Panc1 (cell line): ENCODE measurements around the gene PRF1. TPM values are rescaled to one million over a fixed set of nuclear protein-coding genes. Genes with fewer than 3 reads are reported as not detected.
"Not testable (repeated sequence)": the region's sequence is repeated elsewhere in the genome, so short reads cannot be mapped to it uniquely, and the experiment has no call there.

Source experiments
- ATAC-seq: fragments of 200-7000 bp; cut with Tn5 transposase; 2 replicates; pipeline ENCODE4 v1.9.1; 2020; ENCODE audit warnings: mild to moderate bottlenecking, moderate library complexity
- BruUV-seq: library from RNA; stranded (reverse); fragments of 400-500 nt; replicated peaks from 2 replicates; lab custom pipeline; 2021; lab: Mats Ljungman, UMichigan
- CTCF ChIA-PET: fragments of 300-600 bp; sonication (Branson Sonifier 250); formaldehyde crosslinking; loops from one replicate; lab custom pipeline; 2022; ENCODE audit warnings: antibody characterized with exemption; lab: Charles Lee
- POLR2A ChIA-PET: fragments of 300-600 bp; sonication (Branson Sonifier 250); formaldehyde crosslinking; loops from one replicate; lab custom pipeline; 2022; ENCODE audit warnings: antibody characterized with exemption; lab: Charles Lee
- DNase-seq: peaks from one replicate; pipeline ENCODE4 v3.0.0-alpha.2; 2010; ENCODE audit warnings: low read depth, low spot score
- H3K27ac ChIP-seq: 2 replicates; pipeline ENCODE4 v1.5.1; 2011; ENCODE audit warnings: mild to moderate bottlenecking, low read length, inconsistent platforms
- H3K27me3 ChIP-seq: fragments of 200-500 bp; sonication (Bioruptor generic); 2 replicates; pipeline ENCODE4 v1.6.0; 2014; ENCODE audit warnings: low read length, inconsistent platforms; ENCODE audit not compliant: control insufficient read depth, insufficient read depth
- H3K36me3 ChIP-seq: fragments of 200-500 bp; sonication (Bioruptor generic); 2 replicates; pipeline ENCODE4 v1.5.1; 2014; ENCODE audit warnings: inconsistent platforms, mild to moderate bottlenecking, low read length, moderate library complexity; ENCODE audit not compliant: control insufficient read depth, insufficient read depth
- H3K4me1 ChIP-seq: 2 replicates; pipeline ENCODE4 v1.5.1; 2011; ENCODE audit warnings: inconsistent platforms, mild to moderate bottlenecking, low read length, moderate library complexity; ENCODE audit not compliant: control insufficient read depth, insufficient read depth
- H3K4me3 ChIP-seq, 2 experiments: 2 replicates each; pipeline ENCODE4 v1.5.1; 2011 to 2012; ENCODE audit warnings: low read depth in 2 of 2, low read length in 2 of 2, mild to moderate bottlenecking in 2 of 2, inconsistent platforms in 1 of 2, moderate library complexity in 1 of 2
- H3K9me3 ChIP-seq: fragments of 200-500 bp; sonication (Bioruptor generic); 2 replicates; pipeline ENCODE4 v1.5.1; 2014; ENCODE audit warnings: low read depth, mild to moderate bottlenecking, inconsistent platforms, low read length, moderate library complexity; ENCODE audit not compliant: control insufficient read depth, insufficient read depth
- POLR2AphosphoS5 ChIP-seq: IDR thresholded peaks from 2 replicates; pipeline ENCODE4 v1.6.1; 2012; ENCODE audit warnings: mild to moderate bottlenecking, low read depth, low read length, moderate library complexity
- SIN3A ChIP-seq: IDR thresholded peaks from 2 replicates; pipeline ENCODE4 v1.6.1; 2012; ENCODE audit warnings: low read depth, mild to moderate bottlenecking, low read length, moderate library complexity, borderline replicate concordance; ENCODE audit not compliant: insufficient read depth
- TCF7L2 ChIP-seq: IDR thresholded peaks from 2 replicates; pipeline ENCODE4 v1.6.1; 2011; ENCODE audit warnings: mild to moderate bottlenecking, low read depth, low read length, inconsistent platforms
- in situ Hi-C: cut with HindIII; loops from 2 replicates; pipeline ENCODE4 v1.10.0; 2016; ENCODE audit warnings: low sequenced_read_pairs, low pct_unique_long_range_greater_than_20kb
- intact Hi-C: fragments of 100-400 bp; cut with micrococcal nuclease; formaldehyde crosslinking; loops from one replicate; pipeline ENCODE4 v1.10.0; 2022; ENCODE audit not compliant: unreplicated experiment
- total RNA-seq: library from RNA; stranded (reverse); gene quantifications from one replicate; pipeline ENCODE4 v1.2.1, GENCODE V29; 2021; ENCODE audit not compliant: unreplicated experiment
- TF ChIP-seq, protein P1 (sequence below), 2 experiments: IDR thresholded peaks; 2 replicates each; pipeline ENCODE4 v1.6.1; 2011 to 2012; ENCODE audit warnings: low read depth in 2 of 2, control low read depth in 1 of 2, low read length in 1 of 2, mild to moderate bottlenecking in 1 of 2, moderate library complexity in 1 of 2; ENCODE audit not compliant: insufficient read depth in 1 of 2
- TF ChIP-seq, protein P2 (sequence below): fragments of 450-650 bp; IDR thresholded peaks from 2 replicates; pipeline ENCODE4 v1.5.1; 2017; ENCODE audit warnings: mild to moderate bottlenecking

The PRF1 gene
- total RNA-seq, 1 experiment from 2014 or later, result not detected

DNA sequence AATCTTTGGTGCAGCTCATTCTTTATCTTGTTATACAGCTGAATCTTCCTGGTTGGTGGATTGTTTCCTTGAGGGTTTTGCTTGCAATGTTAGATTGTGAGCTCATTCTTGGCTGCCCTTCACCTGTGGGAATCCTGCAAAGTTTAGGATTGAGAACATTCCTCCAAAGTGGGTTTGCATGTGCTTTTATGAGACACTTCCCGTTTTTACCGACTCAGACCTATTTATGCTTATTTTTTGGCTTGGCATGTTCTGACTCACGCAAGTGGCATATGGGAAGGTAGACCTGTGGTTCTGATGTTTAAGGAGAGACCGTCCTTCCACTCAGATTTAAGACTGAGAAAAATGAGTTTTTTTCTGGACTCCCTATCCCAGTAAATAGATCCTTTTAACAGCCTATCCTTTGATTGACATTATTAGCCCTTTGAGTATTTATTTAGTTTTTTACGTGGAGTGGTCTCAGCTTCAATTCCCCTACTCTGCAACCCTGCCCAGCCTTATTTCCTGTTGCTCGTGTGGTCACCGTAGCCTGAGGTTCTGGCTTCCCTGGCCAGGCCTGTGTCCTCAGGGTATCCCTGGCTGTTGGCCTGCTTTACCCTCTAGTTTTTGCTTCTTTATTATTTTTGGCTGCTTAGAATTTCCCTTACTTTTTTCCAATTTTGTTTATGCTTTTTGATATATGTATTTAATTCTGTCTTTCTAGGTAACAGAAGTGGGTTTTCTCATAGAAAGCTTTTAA, 13.4 kb upstream of the PRF1 start:
- ChIA-PET POLR2A (no interaction called here), CTCF (no interaction called here)

DNA sequence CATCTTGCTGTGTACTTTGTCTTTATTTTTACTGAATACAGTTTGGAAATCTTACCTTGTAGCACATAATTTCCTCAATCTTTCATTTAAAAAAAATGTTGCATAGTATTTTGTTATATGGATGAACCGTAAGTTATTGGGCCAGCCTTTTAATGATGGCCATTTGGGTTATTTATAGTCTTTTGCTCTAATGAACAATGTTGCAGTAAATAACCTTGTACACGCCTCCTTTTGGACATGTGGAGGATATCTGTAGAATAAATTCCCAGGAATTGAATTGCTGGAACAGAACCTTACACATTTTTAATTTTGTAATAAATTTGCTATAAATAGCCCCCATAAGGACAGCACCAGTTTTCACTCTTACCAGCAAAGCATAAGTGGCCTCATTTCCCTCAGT, 12.7 kb upstream of the PRF1 start:
- Histone ChIP-seq H3K4me1 (no peaks in the 10 kb centered on the region), H3K36me3 (no peaks in the 10 kb centered on the region), H3K27ac (no peak overlapping the region), H3K4me3 (no peak overlapping the region), H3K9me3 (peaks cover 6% of the 10 kb centered on the region; the same call in 1 of the 2 replicates), H3K27me3 (peaks cover 23% of the 10 kb centered on the region)
- BruUV-seq, result no TSS peak
- DNase-seq, result no peak
- no peak for ATAC-seq
- ChIA-PET CTCF (no interaction called here), POLR2A (no interaction called here)
- in situ Hi-C loops (no loop called here), intact Hi-C loops (loop anchor here (5.0 kb wide), 1 partner anchor 267 kb away; no protein-coding TSS in a partner anchor)
- TF ChIP-seq, protein P1, sequence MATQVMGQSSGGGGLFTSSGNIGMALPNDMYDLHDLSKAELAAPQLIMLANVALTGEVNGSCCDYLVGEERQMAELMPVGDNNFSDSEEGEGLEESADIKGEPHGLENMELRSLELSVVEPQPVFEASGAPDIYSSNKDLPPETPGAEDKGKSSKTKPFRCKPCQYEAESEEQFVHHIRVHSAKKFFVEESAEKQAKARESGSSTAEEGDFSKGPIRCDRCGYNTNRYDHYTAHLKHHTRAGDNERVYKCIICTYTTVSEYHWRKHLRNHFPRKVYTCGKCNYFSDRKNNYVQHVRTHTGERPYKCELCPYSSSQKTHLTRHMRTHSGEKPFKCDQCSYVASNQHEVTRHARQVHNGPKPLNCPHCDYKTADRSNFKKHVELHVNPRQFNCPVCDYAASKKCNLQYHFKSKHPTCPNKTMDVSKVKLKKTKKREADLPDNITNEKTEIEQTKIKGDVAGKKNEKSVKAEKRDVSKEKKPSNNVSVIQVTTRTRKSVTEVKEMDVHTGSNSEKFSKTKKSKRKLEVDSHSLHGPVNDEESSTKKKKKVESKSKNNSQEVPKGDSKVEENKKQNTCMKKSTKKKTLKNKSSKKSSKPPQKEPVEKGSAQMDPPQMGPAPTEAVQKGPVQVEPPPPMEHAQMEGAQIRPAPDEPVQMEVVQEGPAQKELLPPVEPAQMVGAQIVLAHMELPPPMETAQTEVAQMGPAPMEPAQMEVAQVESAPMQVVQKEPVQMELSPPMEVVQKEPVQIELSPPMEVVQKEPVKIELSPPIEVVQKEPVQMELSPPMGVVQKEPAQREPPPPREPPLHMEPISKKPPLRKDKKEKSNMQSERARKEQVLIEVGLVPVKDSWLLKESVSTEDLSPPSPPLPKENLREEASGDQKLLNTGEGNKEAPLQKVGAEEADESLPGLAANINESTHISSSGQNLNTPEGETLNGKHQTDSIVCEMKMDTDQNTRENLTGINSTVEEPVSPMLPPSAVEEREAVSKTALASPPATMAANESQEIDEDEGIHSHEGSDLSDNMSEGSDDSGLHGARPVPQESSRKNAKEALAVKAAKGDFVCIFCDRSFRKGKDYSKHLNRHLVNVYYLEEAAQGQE (IDR thresholded peaks at IDR 0.05; ENCODE audit: insufficient read depth in 1 of 2, low read depth in 2 of 2, low read length in 1 of 2), result no peak
- TF ChIP-seq SIN3A, result no peak
- TF ChIP-seq, protein P2, sequence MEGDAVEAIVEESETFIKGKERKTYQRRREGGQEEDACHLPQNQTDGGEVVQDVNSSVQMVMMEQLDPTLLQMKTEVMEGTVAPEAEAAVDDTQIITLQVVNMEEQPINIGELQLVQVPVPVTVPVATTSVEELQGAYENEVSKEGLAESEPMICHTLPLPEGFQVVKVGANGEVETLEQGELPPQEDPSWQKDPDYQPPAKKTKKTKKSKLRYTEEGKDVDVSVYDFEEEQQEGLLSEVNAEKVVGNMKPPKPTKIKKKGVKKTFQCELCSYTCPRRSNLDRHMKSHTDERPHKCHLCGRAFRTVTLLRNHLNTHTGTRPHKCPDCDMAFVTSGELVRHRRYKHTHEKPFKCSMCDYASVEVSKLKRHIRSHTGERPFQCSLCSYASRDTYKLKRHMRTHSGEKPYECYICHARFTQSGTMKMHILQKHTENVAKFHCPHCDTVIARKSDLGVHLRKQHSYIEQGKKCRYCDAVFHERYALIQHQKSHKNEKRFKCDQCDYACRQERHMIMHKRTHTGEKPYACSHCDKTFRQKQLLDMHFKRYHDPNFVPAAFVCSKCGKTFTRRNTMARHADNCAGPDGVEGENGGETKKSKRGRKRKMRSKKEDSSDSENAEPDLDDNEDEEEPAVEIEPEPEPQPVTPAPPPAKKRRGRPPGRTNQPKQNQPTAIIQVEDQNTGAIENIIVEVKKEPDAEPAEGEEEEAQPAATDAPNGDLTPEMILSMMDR, result no peak
- no peak for TF ChIP-seq POLR2AphosphoS5
- no peak for TF ChIP-seq TCF7L2

More for the DNA sequence above, 13.4 kb upstream of the PRF1 start:
- in situ Hi-C loops (no loop called here), intact Hi-C loops (loop anchor here (5.0 kb wide), 1 partner anchor 266 kb away; no protein-coding TSS in a partner anchor)
- Histone ChIP-seq H3K4me1 (no peaks in the 10 kb centered on the region), H3K9me3 (peaks cover 13% of the 10 kb centered on the region; the same call in 1 of the 2 replicates), H3K27ac (no peak overlapping the region), H3K36me3 (no peaks in the 10 kb centered on the region), H3K27me3 (peaks cover 23% of the 10 kb centered on the region), H3K4me3 (no peak overlapping the region)
- BruUV-seq, result no TSS peak
- ATAC-seq (no peak), DNase-seq (no peak)
- TF ChIP-seq, protein P2, result no peak
- TF ChIP-seq POLR2AphosphoS5, result no peak
- TF ChIP-seq, protein P1 (IDR thresholded peaks at IDR 0.05; ENCODE audit: insufficient read depth in 1 of 2, low read depth in 2 of 2, low read length in 1 of 2), result no peak

DNA sequence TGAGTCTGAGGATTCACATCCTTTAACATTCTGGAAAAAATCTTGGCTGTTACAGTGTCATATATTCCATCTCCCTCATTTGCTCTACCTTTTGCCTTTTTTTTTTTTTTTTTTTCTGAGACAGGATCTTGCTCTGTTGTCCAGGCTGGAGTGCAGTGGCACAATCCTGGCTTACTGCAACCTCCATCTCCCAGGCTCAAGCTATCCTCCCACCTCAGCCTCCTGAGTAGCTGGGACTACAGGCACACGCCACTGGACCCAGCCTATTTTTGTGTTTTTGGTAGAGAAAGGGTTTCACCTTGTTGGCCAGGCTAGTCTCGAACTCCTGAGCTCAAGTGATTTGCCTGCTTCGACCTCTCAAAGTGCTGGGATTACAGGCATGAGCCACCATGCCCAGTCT, 11.8 kb upstream of the PRF1 start:
- BruUV-seq, ATAC-seq, intact Hi-C loops, POLR2A ChIA-PET, in situ Hi-C loops, H3K9me3 ChIP-seq, H3K27ac ChIP-seq, H3K4me3 ChIP-seq, DNase-seq, H3K36me3 ChIP-seq, H3K4me1 ChIP-seq, CTCF ChIA-PET: not testable (repeated sequence)
- H3K27me3 ChIP-seq, result peaks cover 23% of the 10 kb centered on the region
